H54 (cell line): ENCODE results near the gene SLC43A2.
A peak's percentile ranks its signal among the peaks of the same experiment; 100 is the strongest.

Source experiments
- DNase-seq: peaks from one replicate; pipeline ENCODE4 v3.0.0; 2011; ENCODE audit warnings: low spot score, mixed read lengths; ENCODE audit not compliant: insufficient read length
- FAIRE-seq: peaks from 3 replicates; lab custom pipeline; 2011; peaks lifted over from hg19 to GRCh38; lab: Jason Lieb, UNC
- POLR2A ChIP-seq: IDR thresholded peaks from 2 replicates; pipeline ENCODE4 v1.6.1; 2011; ENCODE audit warnings: low read depth, mild to moderate bottlenecking, low read length

The SLC43A2 gene

GRCh38 chr17:1648173-1648962 lies 19.7 kb upstream of the SLC43A2 start:
- no peak for FAIRE-seq
- DNase-seq, result no peak
- TF ChIP-seq POLR2A, result no peak

DNA sequence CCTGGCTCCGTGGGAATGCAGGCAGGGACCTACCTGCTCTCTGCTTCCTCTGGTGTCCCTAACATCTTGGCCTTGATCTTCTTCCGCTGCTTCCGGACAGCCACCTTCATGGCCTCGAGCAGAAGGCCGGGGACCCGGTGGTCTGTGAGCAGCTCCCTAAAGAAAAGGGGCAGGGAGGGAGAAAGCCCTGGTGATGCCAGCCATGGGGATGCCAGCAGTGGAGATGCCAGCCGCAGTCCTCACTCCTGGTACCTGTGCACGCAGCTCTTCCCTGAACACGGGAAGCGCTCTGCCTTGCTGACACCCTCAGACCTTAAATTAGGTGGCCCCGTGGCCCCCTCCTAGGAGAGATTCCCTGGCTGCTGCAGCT lies 19.2 kb upstream of the SLC43A2 start:
- no peak for TF ChIP-seq POLR2A
- FAIRE-seq (no peak), DNase-seq (no peak)

GRCh38 chr17:1646199-1646875 lies 17.7 kb upstream of the SLC43A2 start:
- TF ChIP-seq POLR2A, result no peak
- DNase-seq (no peak), FAIRE-seq (no peak)

GRCh38 chr17:1645207-1646171 lies 16.9 kb upstream of the SLC43A2 start, which contains the start of gene SCARF1:
TSS of gene SCARF1 (minus strand) at chr17:1645732. CDS start at chr17:1645697, 35 bp downstream.
- DNase-seq (no peak), FAIRE-seq (no peak)
- no peak for TF ChIP-seq POLR2A

- peak; percentile 94 for DNase-seq
- no peak for FAIRE-seq
- no peak for TF ChIP-seq POLR2A
These were observed 16.0 kb upstream of the SLC43A2 start for GRCh38 chr17:1644493-1645206.

- FAIRE-seq (no peak), DNase-seq (no peak)
- no peak for TF ChIP-seq POLR2A
These were observed 15.4 kb upstream of the SLC43A2 start for GRCh38 chr17:1643999-1644492.

GRCh38 chr17:1643293-1643998 lies 14.8 kb upstream of the SLC43A2 start:
- DNase-seq (no peak), FAIRE-seq (no peak)
- no peak for TF ChIP-seq POLR2A

GRCh38 chr17:1641065-1641403 lies 12.4 kb upstream of the SLC43A2 start:
- TF ChIP-seq POLR2A, result no peak
- no peak for FAIRE-seq
- DNase-seq, result no peak

DNA sequence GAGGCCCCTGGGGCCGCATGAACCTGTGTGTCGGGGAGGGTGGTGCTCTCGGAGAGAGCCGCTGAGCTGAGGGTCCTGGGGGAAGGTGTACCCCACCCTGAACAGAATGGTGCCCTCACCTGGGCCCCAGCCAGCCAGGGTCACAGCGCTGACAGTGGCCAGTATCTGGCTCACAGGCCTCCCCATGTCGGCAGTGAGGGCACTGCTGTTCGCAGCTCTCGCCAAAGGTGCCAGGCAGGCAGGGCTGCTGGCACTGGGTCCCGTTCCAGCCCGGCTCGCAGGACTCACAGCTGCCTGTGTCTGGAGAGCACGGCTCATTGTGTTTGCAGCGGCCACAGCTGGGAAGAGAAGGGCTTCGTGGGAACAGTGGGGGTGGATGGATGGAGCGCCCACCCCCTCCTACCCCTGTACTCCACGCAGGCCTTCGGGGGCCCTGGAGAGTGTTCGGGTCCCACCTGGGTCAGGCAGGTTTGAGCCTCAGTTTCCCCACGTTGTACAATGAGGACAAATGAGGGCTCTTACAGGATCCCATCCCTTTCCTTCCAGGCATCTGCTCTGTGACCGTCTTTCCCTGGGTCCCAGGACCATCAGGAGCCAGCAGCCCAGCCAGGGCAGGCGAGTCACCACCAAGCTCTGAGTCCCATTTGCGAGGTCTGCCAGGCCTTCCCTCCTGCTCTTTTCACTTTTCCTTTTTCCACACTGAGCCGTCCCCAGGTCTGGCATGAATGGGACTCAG lies 11.9 kb upstream of the SLC43A2 start:
- DNase-seq (no peak), FAIRE-seq (no peak)
- TF ChIP-seq POLR2A, result no peak

DNA sequence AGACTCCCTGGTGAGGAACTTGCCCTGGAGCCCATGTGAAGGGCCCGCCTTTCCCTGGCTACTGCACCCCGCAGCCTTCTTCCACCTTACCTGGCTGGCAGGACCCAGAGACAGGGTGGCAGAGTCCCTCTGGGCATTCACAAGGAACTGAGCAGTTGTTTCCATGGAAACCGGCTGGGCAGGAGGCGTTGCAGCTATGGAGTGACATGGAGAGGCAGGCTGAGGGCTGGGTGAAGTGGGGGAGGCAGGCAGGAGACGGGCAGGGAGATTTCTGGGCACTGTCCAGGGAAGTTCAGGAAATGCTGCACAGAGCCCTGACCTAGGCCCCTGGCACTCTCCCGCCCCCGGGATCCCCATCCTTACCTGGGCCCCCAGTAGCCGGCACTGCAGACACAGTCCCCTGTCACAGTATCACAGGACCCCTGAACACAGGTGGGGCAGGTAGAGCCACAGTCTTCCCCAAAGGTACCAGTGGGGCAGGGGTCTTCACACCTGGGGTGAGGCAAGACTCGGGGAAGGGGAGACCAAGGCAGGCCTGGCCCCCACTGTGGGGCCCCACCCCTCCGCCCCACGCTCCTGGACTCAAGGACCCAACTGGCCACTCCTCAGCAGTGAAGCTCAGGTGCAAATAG lies 11.0 kb upstream of the SLC43A2 start:
- FAIRE-seq (no peak), DNase-seq (no peak)
- TF ChIP-seq POLR2A, result no peak

DNA sequence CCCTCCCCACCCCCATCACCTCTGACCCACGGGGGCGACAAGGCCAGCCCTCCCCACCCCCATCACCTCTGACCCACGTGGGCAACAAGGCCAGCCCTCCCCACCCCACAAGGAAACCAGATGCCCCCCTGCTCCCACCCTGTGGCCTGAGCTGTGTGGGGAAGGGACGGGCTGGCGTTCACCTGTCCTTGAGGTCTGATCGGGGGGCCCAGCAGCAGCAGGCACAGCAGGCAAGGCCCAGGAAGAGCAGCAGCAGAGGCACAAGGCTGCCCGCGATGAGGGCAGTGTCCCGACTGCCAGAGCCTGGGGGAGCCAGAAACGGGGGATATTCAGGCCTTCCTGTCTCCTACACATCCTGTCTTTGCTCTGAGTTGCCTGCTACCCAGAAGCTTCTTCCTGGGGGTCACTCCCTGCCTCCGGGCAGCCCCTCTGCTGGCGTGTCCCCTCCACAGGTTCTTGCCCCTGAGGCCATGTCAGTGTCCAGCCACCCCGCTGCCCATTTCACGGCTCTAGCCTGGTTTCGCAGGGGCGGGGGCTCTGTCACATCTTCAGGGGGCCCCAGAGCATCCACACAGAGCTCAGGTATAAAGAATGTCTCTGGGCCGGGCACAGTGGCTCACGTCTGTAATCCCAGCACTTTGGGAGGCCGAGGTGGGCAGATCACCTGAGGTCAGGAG lies 10.1 kb upstream of the SLC43A2 start:
- DNase-seq (no peak), FAIRE-seq (no peak)
- no peak for TF ChIP-seq POLR2A
